Colonic mucosa (tissue), 4 donors: Measurements from ENCODE around the gene CAMSAP3. TPM values are rescaled to one million over a fixed set of nuclear protein-coding genes. Genes with fewer than 3 reads are reported as not detected.

ENCODE experiments used
- DNase-seq: peaks from one replicate; pipeline ENCODE4 v3.0.0-alpha.2; 2020
- H3K27ac ChIP-seq: fragments of 200-600 bp; one replicate; pipeline ENCODE4 v1.8.0; 2021
- H3K27me3 ChIP-seq: fragments of 200-600 bp; one replicate; pipeline ENCODE4 v1.8.0; 2021
- H3K36me3 ChIP-seq: fragments of 200-600 bp; one replicate; pipeline ENCODE4 v1.8.0; 2021
- H3K4me1 ChIP-seq: fragments of 200-600 bp; one replicate; pipeline ENCODE4 v1.8.0; 2021; ENCODE audit warnings: mild to moderate bottlenecking
- H3K4me3 ChIP-seq: fragments of 200-600 bp; one replicate; pipeline ENCODE4 v1.8.0; 2021
- H3K9ac ChIP-seq, 2 donors: one replicate each; pipeline ENCODE4 v1.7.0; 2013; ENCODE audit warnings: control low read depth in 2 of 2, low read depth in 2 of 2, low read length in 2 of 2
- H3K9me3 ChIP-seq: fragments of 200-600 bp; one replicate; pipeline ENCODE4 v1.8.0; 2021
- intact Hi-C: fragments of 100-400 bp; cut with DNase I; formaldehyde crosslinking; loops from one replicate; pipeline ENCODE4 v1.14.1; 2022
- total RNA-seq, 2 donors: library from RNA; stranded (reverse); fragmentation: NEBNext Ultra II Directional in 1 of 2; extraction: Animal tissue kit (Norgen Biotek cat#: 25700) in 1 of 2; gene quantifications; one replicate each; pipeline ENCODE4 v1.2.1, GENCODE V29; 2021
- TF ChIP-seq, protein P1 (sequence below): fragments of 200-600 bp; IDR thresholded peaks from one replicate; pipeline ENCODE4 v1.8.0; 2022; ENCODE audit warnings: antibody characterized with exemption, mild to moderate bottlenecking
- donor health status: healthy.
- donor health status: DM: no; HTN: no; CAD: no.
- donor health status: DM: no; HTN: no; CAD: no.

CAMSAP3 gene
- total RNA-seq, 2 donors from 2014 or later: 41.1 to 55.4 TPM

DNA sequence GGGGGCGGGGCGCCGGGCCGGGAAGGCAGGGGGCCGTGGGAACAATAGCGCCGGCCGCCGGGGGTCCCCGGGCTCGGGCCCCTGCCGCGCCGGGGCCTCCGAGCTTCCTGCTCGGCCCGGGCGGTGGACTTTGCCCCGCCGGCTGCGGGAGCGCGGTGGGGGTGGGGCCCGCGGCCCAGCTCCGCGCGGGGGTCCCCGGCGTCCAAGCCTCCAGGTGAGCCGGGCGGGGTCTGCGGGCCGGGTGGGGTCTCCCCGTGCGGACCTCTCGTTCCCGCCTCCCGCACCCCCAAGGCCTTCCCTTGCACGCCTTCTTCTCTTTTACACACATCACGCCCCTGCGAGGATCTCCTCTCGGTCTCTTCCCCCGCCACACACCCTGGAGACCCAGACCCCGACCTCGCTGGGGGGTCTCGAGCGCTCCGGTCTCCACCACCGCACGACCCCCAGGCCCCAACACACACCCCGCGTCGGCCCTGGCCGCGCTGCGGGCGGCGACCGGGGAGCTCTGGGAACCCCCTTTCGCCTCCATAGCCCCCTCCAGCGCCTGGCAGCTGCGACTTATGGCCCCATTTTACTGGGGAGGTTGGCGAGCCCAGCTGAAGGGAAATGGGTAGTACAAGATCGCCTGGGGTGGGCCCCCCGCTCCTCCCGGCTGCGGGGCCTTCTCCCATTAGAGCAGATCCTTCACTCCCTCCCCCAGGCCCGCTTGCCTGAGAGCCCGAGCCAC, 711 bp downstream of the CAMSAP3 start:
- Histone ChIP-seq H3K27me3 (peaks cover 9% of the 10 kb centered on the region), H3K4me3 (peak overlapping the region; percentile 65), H3K27ac (no peak overlapping the region), H3K9ac (peak overlapping the region; percentile 44 to 68), H3K4me1 (no peaks in the 10 kb centered on the region), H3K36me3 (no peaks in the 10 kb centered on the region), H3K9me3 (no peaks in the 10 kb centered on the region)
- DNase-seq: no peak
- intact Hi-C loops: no loop called here
- TF ChIP-seq, protein P1, sequence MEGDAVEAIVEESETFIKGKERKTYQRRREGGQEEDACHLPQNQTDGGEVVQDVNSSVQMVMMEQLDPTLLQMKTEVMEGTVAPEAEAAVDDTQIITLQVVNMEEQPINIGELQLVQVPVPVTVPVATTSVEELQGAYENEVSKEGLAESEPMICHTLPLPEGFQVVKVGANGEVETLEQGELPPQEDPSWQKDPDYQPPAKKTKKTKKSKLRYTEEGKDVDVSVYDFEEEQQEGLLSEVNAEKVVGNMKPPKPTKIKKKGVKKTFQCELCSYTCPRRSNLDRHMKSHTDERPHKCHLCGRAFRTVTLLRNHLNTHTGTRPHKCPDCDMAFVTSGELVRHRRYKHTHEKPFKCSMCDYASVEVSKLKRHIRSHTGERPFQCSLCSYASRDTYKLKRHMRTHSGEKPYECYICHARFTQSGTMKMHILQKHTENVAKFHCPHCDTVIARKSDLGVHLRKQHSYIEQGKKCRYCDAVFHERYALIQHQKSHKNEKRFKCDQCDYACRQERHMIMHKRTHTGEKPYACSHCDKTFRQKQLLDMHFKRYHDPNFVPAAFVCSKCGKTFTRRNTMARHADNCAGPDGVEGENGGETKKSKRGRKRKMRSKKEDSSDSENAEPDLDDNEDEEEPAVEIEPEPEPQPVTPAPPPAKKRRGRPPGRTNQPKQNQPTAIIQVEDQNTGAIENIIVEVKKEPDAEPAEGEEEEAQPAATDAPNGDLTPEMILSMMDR: no peak

DNA sequence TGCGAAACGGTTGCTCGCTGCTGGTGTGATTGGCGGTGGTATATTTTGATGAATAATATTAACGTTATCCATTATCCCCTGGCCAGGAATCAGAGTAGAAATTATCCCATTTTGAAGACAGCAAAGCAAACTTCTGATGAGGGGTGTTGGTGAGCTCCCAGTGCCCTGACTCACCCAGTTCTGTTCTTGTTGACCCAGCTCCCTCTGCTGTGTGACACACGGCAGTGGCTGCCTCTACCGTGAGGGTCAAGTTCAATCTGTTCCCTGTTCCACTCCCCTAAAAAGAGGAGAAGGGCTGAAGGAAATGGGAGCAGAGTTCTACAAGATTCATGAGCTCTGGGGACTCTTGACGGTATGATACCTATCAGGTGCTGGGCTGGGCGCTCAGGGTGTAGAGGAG, 2.0 kb downstream of the CAMSAP3 start:
- no peak for DNase-seq
- intact Hi-C loops: no loop called here
- peaks cover 9% of the 10 kb centered on the region for H3K27me3 ChIP-seq
- H3K36me3 ChIP-seq: no peaks in the 10 kb centered on the region
- H3K9me3 ChIP-seq: no peaks in the 10 kb centered on the region
- H3K4me3 ChIP-seq: no peak overlapping the region
- H3K27ac ChIP-seq: no peak overlapping the region
- TF ChIP-seq, protein P1: no peak
- no peak overlapping the region for H3K9ac ChIP-seq
- H3K4me1 ChIP-seq: no peaks in the 10 kb centered on the region

DNA sequence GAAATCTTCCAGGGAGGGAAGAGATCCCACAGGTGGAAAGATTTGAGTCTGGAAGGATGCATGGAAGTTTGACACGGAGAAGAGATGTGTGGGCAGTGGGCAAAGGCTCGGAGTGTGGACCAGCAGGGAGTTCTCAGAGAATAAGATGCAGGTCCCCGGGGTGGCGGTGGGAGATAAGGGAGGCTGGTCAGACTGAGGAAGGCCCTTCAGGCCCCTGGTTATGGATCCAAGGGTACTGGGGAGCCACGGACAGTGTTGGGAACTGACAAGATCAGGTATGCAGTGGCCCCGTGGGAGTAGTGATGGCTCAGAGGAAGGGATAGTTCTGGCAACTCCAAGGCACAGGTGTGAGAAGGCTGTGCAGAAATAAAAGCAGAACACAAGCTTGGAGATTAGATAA, 2.5 kb downstream of the CAMSAP3 start:
- no peak for DNase-seq
- intact Hi-C loops: no loop called here
- TF ChIP-seq, protein P1: no peak
- no peaks in the 10 kb centered on the region for H3K4me1 ChIP-seq
- H3K4me3 ChIP-seq: no peak overlapping the region
- no peaks in the 10 kb centered on the region for H3K9me3 ChIP-seq
- H3K27me3 ChIP-seq: peaks cover 9% of the 10 kb centered on the region
- H3K36me3 ChIP-seq: no peaks in the 10 kb centered on the region
- H3K27ac ChIP-seq: no peak overlapping the region
- no peak overlapping the region for H3K9ac ChIP-seq

DNA sequence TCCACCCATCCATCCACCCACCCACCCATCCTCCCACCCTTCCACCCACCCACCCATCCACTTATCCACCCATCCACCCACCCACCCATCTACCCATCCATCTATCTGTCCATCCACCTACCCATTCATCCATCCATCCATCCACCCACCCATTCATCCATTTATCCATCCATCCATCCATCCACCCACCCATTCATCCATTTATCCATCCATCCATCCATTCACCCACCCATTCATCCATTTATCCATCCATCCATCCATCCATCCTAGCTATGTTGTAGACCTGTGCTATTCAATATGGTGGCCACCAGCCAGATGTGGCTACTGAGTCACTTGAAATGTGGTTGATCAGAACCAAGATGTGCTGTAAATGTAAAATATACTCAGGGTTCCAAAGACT, 5.1 kb downstream of the CAMSAP3 start:
- TF ChIP-seq, protein P1: no peak

DNA sequence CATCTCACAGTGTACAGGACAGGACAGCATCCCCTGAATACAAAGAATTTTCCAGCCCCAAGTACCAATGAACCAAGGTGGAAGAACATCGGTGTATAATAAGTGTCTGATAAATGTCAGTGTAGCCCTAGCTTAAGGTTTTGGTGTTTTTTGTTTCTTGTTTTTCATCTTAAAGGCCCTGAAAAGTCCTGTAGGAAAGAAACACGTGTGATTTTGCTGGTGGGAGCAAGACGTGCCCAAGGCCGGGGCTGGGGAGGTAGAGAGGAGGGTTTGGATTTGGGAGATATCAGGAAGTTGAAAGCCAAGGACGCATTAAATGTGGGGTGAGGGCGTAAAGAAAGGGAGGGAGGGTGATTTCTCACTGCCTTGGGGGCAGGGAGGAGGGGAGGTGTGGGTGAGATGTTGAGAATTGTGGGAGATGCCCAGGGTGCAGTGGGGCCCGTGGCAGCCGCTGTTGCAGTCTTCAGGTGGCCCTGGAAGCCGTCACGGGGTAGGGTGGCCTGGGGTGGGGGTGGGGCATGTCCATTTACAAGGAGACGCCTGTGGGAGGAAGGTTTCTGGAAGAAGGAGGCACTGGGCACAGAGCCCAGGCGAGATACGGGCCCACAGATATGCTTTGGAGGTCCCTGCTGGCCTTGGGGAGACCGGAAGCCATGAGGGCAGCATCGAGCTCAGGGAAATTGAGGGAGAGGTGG, 6.7 kb downstream of the CAMSAP3 start:
- no peak overlapping the region for H3K4me3 ChIP-seq
- no peaks in the 10 kb centered on the region for H3K36me3 ChIP-seq
- DNase-seq: no peak
- H3K27me3 ChIP-seq: peaks cover under 1% of the 10 kb centered on the region
- no peaks in the 10 kb centered on the region for H3K9me3 ChIP-seq
- intact Hi-C loops: no loop called here
- no peak overlapping the region for H3K9ac ChIP-seq
- H3K27ac ChIP-seq: no peak overlapping the region
- TF ChIP-seq, protein P1: no peak
- H3K4me1 ChIP-seq: no peaks in the 10 kb centered on the region

More for the DNA sequence above, 5.1 kb downstream of the CAMSAP3 start:
- intact Hi-C loops: no loop called here
- peaks cover 9% of the 10 kb centered on the region for H3K27me3 ChIP-seq
- H3K27ac ChIP-seq: no peak overlapping the region
- H3K4me1 ChIP-seq: no peaks in the 10 kb centered on the region
- H3K9ac ChIP-seq: no peak overlapping the region
- no peaks in the 10 kb centered on the region for H3K36me3 ChIP-seq
- DNase-seq: no peak
- no peaks in the 10 kb centered on the region for H3K9me3 ChIP-seq
- H3K4me3 ChIP-seq: no peak overlapping the region
